Hepatic stellate cell (primary cell): ENCODE data around the gene SLC22A23.

Experiments
- DNase-seq: peaks from one replicate; pipeline ENCODE4 v3.0.0; 2011; ENCODE audit warnings: low spot score

SLC22A23 gene

DNA sequence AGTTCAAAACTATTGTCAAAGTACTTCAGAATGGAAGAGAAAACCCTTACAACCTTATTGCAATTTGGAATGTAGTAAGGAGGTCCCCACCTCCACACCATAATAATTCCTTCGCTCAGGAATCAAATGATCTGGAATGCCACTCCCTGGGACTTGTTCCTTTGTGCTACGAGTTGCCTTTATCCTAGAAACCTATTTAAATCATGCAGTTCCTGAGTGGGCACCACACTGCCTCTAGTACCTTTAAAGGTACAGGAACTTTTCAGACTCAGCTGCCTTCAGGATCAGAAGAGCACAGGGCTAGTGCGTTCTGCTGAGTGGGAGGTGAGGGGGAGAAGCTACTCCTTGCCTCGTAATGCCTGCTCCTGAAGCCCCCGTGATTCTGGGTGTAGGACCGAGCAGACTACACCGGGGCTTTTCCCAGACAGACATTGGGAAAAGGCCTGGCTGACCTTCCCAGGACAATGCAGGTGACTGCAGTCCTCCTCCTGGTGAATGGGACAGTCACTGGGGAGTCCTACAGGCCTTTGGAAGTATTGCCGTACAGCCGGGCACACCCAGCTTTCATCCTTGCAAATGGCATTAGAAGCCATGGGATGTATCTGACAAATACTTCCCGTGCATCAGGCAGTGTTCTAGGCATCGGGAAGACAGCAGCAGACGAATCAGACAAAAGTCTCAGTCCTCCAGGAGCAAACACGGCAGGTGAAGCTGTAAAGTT lies 217.6 kb downstream of the SLC22A23 start:
- no peak for DNase-seq

DNA sequence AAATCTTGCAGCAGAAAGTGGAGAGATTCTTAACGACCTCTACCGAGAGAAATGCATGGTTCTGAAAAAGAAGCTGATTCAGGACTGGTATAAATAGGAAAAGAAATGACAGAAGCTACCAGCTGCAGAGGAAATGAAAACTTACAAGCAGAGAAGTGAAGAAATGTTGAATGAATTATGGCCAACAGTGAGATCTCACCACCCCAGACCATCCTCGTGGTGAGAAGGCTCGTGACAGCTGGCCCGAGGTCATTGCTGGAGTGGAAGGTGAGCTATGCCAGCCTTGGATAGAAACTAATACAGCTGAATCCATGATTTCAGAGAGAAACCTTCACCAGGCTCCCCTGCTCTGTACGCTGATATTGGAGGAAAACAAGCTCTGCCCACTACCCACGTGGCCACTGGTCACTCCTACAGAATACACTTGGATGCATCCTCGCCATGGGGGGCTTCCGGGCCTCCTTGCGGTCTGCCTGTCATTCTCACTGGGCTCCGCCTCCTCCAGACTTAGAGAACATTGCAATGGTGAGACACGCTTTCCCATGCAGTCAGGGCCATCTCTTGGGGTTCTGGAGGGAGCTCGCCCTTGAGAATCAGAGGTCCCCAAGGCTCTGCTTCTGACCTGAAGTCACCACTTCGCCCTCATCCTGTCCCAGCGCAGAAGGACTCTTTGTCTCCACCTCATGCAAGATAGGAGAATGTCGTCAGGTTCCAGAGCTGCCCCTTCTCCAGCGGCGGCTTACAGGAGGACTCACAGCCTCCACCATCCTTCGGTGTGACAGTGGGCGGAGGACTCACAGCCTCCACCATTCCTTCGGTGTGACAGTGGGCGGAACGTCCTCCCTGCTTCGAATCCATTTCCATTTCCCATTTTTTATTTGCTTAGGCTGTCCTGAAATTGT lies 218.8 kb downstream of the SLC22A23 start:
- DNase-seq: no peak

DNA sequence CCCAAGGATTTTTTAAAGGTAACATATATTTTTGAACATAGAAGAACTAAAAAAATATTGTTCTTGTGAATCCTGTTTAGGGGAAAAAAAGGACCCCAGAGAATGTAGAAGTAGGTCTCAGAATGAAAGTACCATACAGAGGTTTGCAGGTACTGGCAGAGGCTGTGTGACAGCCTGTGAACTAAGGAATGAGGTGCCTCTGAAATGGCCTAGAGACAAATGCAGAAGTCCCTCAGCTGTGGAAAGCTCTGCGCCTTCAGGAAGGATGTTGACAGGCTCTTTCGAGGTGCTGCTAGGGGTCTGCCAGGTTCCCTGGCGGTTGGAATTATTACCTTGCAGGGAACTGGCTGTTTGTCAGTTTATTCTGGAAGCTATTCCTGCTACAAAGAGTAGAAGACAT lies 220.8 kb downstream of the SLC22A23 start:
- DNase-seq: no peak

- no peak for DNase-seq
Observed at GRCh38 chr6:3235486-3235885, 221.4 kb downstream of the SLC22A23 start.

GRCh38 chr6:3233904-3234303 lies 222.9 kb downstream of the SLC22A23 start:
- DNase-seq: no peak

- DNase-seq: no peak
Observed at GRCh38 chr6:3233321-3233720, 223.5 kb downstream of the SLC22A23 start.

DNA sequence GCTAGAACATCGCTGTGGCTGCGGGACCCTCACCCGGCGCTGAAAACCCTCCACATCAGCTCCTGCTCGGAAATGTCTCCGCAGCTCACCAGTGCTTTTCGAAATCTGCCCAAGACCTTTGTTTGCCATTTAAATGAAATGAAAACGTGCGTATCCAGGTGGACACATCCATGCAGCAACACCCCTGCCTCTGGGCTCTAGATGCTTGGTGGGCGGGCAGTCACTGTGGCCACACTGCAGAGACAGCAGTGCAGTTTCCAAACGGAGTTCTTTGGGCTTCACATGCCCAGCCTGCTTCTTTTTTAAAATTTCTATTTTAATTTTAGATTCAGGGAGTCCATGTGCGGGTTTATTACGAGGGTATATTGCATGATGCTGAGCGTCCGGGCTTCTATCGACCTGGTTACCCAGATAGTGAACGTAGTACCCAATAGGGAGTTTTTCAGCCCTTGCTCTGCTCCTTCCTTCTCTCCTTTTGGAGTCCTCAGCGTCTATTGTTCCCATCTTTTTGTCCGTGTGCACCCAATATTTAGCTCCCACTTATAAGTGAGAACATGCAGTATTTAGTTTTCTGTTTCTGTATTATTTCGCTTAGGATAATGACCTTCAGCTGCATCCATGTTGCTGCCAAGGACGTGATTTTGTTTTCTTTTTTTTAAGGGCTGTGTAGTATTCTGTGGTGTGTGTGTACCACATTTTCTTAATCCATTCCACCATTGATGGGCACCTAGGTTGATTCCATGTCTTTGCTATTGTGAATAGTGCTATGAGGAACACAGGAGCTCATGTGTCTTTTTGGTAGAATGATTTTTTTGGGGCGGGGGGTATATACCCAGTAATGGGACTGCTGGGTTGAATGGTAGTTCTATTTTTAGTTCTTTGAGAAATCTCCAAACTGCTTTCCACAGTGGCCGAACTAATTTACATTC lies 224.6 kb downstream of the SLC22A23 start:
- no peak for DNase-seq

- DNase-seq: peak; percentile 51
Observed at GRCh38 chr6:3231247-3232016, 225.4 kb downstream of the SLC22A23 start.

- no peak for DNase-seq
Observed at GRCh38 chr6:3230900-3231246, 226.0 kb downstream of the SLC22A23 start.

DNA sequence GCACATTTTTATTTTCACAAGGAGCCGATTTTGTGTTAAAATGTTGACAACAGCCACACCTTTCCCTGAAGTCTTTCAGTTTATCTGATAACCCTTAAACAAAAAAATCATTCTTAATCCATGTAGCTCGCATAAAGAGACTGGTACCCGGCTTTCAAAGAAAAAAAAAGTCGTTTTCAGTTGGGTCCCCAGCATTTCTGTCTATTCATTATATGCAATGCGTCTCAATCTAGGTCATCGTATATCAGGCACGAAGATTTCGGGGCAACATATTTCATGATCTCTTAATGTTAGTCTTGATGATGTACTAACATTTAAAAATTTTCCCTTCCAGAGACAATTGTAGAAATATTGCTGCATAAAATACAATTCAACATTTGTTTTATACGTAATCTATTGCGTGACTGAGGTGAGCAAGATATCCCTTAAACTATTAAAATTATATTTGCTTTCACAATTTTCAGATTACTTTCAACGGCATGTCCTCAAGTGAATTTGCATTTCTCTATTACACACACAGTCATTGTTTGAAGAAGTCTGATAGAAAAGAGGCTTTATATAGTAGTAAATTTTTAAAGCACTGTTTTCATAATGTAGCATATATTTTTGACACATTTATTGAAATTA lies 226.5 kb downstream of the SLC22A23 start:
- DNase-seq: no peak

GRCh38 chr6:3229566-3230178 lies 227.2 kb downstream of the SLC22A23 start:
- DNase-seq: no peak

GRCh38 chr6:3228771-3229565 lies 227.9 kb downstream of the SLC22A23 start:
- DNase-seq: no peak

DNA sequence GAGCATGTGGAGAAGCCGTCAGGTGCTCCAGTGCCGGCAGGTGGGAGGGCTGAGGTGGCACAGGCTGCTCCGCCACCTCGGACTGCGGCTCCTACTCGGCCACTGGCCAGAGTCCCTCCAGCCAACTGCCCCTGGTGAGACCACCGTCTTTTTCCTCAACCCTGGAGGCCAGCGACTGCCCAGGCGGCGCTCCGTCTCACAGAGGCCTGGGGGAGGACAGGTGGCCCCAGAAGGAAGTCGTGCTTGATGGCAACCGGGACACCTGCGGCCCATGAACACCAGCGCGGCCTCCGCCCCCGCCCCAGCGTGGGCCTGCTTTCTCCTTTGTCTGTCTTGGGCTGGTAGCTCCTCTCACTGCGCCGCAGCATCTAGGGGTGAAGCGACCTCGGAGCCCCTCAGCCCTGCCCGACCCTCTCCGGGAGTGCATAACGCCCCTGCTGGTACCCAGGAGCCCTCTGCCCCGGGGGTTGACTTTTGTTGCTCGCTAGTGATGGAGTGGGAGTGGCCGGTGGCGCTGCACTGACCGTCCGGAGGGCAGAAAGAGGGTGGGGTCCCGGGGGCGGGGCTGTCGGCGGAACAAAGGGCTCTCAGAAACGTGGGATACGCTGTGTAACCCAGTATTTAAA lies 228.7 kb downstream of the SLC22A23 start:
- no peak for DNase-seq

- DNase-seq: no peak
Observed at GRCh38 chr6:3227363-3228045, 229.3 kb downstream of the SLC22A23 start, which contains the start of gene TUBB2B. TSS of gene TUBB2B (minus strand) at chr6:3227653. CDS start at chr6:3227543, 110 bp downstream.

DNA sequence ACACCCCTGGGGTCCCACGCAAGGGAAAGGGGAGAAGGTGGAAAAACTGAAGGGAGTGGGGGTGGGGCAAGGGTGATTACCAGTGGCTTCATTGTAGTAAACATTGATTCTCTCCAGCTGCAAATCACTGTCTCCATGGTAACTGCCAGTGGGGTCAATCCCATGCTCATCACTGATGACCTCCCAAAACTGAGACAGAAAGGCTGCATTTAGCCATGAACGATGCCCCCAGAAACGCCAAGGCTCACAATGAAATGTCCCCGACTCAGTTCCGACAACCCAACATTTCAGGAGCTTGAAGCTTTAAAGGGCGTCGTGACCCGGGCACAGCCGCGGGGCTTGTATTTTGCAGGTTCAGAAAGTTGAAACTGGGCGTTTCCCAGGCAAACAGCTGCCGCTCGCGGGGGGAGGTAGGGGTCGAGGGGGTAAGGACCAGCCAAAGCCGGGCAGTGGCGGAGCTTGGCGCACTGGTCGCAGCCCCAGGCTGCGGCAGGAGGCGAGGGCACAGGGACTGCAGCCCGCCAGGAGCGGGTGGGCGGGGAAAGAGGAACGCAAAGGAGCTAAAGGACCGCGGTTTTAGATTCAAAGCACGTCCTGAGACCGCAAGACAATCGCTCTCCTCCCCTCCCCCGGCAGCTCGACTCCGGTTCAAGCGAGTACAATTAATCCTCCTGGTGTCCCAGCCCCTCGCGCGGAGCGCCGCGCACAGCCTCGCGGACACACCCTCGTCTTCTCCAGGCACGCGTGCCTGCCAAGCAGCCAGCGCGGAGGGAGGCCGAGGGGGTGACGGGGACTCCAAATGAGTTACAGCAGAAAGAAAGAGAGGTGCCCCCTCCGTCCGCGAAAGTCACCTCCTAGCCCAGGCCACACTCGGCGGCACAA lies 230.1 kb downstream of the SLC22A23 start:
- no peak for DNase-seq

- no peak for DNase-seq
Observed at GRCh38 chr6:3226042-3226441, 230.8 kb downstream of the SLC22A23 start.

DNA sequence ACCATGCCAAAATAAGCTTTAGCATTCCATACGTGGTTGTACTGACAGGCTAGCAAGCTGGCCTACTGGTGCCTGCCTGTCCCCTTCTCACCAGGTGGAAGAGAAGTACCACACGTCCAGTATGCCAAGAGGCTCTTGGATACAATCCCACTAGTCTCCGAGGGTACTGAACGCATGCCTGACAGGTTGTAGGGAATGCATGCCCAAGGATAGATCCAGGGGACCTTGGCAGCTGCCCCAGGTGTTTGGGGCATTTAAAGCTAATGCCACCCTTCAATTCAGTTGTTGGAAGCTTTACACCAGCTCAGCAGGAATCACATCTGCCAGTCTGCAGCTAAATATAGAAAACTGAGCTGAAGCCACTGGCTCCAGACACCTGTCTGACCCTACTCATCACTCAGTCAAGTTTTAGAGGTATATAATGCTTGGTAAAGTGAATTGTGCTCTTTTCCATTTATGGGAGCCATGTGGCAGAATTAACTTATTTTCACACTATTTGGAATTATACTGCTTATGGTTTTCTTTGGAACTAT lies 234.3 kb downstream of the SLC22A23 start:
- DNase-seq: no peak
